Activated T-helper 1 cell treated with Interleukin-2 at 50 U/mL for 16 hours (primary cell): Measurements from ENCODE around the gene PRDM11.

Source experiments
- DNase-seq: peaks from one replicate; pipeline ENCODE4 v3.0.0-alpha.2; 2020; ENCODE audit warnings: low read depth

PRDM11 gene

DNA sequence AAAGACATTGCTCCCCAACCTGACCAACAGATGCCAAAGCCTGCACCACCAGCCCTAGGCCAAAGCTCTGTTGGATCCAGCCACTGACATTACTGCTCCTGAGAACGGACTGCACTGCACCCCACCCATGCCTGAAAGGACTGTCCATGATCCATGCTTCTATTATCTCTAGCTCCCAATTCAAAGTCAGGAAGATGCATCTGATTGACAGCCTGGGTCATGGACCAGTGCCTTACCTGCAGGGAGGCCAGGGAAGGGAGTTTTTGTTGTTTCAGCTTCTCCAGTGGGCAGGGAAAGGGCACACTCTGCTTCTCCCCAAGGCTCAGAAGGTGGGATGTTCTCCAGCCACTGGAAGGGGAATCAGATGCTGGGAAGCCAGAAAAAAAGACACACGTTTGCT is 4.8 kb upstream of the PRDM11 start:
- DNase-seq = no peak

DNA sequence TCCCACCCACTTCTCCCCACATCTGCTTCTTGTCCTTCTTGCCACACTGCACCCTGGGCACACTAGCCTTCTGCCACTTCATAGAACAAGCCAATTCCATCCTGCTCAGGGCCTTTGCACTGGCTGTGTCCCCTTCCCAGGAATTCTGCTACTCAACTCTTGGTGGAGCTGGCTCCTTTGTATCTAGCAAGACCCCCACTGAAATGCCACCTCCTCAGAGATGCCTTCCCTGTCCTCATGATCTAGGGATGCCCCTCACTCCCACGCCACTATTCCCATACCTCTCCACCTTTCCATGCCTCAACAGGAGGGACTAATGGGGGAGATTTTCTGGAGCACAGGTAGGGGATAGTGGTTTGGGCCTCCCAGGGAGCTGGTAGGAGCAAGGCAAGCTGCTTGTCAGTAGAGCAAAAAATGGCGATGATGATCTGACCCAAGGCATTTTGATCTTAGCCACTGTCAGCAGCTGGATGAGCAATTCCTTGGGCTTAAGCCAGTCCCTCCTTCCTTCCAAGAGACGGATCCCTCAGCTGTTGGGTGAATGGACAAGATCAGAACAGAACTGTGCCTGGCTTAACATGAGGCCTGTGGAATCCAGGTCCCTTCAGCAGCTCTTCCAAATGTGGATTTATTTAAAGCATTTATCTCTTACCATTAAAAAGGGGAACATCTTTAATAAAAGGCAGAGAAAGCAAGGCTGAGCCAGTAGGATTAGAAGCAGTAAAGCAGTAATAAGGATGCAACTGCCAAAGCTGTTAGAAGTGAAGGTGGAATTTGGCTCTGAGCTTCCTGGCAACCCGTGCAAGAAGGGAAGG is 4.0 kb upstream of the PRDM11 start:
- DNase-seq = no peak

DNA sequence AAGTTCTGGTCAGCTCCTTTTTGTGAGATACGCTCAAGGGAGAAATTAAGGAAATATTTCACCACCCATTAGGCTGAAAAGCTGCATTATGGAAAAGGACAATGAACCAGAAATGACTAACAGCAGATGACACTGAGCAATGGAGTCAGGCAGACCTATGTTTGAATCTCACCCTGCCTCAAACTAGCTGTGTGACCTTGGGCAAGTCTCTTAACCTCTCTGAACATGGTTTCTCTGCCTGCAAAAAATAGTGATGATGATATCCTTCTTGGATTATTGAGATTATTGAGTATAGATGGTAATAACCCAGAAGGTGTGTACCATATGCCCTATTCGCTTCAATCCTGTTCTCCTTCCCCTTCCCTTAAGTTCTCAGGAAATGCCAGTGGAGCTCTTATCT is 2.9 kb upstream of the PRDM11 start:
- DNase-seq = no peak

DNA sequence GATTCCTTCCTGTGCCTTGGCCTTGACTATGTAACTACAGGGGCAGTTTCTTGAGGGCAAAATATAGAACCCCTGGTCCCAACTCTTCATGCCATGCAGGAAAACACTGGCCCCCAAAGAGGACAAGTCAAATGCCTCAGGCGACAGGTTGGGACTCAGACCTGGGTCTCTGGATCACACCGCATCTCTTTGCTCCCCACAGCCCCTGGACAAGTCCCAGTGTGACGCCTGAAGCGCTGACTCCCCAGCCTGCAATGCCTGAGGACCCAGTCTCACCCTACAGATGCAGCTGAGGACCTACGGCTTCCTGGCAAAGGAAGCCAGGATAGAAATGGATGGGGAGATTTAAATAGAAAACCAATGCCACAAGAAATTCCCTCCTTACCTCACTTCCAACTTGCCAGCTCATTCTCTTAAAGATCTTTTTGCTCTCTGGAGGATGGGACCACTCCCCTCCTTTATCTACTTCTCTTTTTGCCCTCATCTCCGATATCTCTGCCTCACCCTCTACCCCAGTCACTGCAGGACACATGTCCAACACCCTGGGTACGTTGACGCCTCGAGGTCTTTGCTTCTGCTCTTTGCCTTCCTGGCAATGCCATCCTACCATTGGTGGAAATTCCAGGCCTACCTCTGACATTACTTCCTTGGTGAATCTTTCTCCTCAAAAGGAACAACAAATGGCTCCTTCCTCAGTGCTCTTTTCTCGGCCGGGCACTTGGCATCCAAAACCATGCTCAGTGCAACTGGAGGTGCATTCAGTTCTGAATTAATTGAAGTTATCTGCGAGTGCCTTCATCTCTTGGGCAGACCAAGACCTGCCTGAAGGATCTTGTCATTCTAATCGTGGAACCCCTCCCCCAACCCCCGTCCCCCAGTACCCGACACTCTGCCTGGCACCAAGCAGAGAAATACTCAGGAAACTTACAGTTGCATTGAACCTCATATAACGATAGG is 2.0 kb upstream of the PRDM11 start:
- DNase-seq = no peak

DNA sequence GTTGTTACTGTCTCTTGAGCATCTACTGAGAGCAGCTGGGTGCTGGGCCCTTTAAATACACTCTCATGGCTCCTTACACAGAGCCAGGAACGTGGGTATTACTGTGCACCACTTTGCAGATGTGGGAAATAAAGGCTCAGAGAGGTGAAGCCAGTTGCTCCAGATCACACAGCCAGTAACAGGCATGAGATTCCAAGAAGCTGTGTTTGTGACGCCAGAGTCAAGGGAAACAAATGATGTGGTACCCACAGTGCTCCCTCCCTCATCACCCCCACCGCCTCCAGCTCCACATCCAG is 1.4 kb upstream of the PRDM11 start:
- DNase-seq = no peak

DNA sequence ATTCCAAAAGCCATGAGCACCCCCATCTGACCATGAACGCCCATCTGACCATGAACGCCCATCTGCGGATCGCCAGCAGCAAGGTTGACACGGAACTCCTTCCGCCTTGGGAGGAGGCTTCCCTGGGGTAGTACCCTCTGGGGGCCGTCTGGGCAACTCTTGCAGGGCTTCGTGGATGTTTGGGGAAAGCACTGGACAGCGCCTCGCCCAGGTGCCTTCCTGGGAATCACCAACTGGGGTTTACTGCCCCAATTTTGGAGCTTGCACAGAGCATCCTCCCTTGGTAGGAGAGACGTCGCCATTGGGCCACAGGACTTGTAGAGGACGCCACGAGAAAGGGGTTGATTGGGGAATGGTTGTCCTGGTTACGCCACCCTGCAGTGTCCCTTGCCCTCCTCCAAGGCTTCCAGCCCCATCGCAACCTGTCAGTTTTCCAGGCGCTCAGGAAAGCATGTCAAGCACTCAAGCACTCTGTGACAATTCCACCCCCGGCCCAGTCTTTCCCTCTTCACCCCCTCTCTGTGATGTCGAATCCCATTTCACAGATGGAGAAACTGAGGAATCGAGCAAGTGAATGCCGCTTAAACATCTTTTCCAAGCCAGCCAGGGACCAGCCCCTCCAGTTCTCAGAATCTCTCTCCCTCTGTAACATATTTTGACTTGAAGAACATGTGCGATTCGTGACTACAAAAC is 914 bp upstream of the PRDM11 start:
- no peak for DNase-seq

DNA sequence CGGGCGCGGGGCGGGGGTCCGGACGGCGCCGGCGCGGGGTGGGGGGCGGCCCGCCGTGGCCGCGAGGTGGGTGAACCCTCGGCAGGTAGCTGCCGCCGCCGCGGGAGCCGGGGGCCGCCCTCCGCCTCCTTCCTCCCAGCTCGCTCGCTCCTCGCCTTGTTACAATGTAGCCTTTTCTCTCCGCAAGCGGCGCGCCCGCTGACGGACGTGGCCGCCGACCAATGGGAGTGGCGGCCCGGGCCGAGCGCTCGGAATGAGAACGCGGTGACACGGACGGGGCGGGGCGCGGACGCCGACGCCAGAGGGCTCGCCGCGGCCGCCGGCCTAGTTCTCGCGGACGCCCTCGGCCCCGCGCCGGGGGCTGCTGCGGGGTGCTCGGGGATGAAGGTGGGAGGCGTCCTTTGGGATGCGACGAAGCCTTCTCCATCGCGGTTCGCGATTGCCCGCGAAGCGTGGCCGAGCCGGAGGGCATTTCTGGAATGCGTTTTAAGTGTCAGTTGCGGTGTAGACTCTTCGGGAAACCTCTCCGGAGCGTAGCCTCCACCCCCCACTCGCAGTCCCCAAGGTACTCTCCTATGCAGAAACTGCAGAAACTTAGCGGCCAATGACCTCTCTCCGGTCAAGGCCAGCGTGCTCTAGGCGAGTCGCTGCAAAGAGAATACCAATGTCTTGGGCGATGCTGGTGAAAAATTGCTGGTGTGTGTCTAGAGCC is 734 bp downstream of the PRDM11 start:
- peak; percentile 89 for DNase-seq

DNA sequence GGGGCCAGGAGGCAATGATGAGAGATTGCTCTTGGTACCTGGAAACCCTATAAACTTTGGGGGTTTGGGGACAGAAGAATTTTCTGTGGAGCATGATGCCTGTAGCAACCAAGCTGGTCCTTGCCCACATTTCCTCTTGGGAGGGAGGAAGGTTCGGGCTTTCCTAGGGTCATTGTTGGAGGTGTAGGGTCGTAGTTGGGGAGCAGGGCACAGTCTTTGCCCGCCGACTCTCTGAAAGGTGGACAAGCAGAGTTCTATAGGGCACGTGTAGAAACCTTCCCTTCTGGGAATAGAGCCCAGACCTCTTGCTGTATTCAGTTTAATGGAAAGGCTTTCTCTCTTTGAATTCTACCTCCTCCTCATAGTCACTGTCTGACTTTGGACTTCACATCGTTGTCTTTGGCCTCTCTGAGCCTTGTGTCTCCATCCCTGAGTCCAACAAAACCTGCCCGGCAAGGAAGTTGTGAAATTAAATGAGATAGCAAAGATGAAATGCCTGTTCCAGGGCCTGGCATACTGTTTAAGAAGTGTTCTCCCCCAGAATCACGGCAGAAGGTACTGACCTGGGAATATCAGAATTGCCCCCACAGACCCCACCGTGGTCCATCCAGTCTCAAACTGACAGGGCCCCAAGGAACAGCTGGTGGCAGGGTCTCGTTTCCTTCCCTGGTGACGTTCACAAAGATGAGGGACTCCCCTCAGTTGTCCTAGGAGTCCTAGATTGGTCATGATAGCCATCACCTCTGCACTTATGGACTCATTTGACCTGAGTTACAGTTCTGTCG is 1.6 kb downstream of the PRDM11 start:
- no peak for DNase-seq

DNA sequence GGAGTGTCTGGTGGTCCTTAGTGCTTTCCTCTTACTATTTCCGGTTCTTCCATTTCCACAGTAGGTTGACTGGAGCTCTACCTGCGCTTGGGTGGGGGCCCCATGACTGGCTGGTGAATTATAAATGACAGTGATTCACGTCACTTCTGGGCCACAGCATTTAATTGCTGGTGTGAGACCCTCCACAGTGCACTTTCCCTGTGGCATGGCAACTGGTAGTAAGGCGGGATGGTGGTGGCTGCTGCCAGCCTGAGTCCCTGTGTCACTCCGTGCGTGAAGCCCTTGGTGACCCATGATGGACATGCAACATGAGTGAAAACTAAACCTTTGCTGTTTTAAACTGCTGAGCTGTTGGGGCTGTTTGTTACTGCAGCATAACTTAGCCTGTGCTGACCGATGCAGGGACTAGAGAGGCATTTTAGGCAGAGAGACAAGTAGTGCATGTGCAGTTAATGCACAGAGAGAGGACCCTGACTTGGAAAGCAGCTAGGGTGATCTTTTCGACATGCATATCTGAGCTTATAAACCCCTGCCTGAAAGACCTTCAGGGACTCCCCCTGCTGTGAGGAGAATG is 3.1 kb downstream of the PRDM11 start:
- no peak for DNase-seq

DNA sequence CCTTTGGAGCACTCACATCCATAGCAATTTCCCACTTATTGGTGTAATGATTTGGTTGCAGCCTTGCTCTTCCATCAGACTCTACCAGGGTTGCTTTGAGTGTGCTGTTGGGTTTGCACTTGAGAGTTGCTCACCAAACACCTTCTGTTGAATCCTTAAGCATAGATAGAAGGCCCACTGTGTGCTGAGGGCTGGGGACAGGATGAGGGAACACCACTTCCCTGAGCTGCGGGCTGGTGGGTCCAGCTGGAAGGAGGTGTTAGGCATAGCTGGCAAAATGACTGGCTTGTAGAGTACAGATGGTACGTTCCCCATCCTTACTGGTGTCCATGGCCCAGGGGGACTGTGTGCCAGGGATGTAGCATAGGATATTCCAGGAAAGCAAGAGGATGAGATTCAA is 3.9 kb downstream of the PRDM11 start:
- no peak for DNase-seq

DNA sequence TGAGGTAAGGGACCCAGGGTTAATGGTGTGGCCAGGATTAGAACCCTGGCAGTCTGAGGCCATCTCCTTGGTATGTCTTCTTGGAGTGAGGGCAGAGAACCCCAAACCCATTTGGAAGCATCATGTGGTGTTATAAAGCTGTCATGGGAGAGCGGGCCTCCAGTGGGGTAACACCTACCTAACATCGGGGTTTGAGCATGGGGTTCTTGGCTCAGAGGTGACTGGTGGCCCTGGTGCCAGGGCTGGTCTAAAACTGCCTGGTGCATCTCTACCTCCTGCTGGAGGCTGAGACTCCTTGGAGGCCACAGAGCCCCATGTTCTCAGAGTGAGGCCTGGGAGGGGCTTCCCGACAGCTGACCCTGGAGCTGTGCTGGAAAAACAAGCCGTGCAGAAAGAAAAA is 4.5 kb downstream of the PRDM11 start:
- DNase-seq = no peak

DNA sequence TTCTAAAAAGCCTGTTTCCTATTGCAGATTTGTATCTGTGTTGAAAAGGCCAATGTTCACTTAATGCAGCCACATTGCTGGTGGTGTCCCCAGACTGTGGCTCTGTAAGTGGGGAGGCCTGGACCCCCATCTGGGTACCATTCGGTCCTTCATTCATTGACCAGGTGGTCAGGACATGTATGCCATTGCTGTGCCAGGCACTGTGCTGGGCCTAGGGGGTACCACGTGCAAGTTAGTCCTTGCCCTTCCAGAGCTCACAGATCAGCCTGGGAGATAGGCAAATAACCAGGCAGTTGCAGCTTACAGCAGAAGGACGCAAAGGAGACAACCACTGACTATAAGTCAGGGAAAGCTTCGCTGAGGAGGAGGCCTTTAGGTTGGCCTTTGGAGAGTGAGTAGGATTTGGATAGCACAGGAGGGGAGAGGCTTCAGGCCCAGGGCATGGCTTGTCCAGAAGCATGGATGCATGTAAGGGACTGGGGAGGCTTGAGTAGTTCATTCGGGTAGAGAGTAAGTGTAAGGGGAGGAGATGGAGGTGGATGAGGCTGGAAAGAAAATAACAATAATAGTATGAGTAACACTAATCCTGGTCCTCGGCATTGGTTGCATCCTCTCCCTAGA is 5.0 kb downstream of the PRDM11 start:
- no peak for DNase-seq

DNA sequence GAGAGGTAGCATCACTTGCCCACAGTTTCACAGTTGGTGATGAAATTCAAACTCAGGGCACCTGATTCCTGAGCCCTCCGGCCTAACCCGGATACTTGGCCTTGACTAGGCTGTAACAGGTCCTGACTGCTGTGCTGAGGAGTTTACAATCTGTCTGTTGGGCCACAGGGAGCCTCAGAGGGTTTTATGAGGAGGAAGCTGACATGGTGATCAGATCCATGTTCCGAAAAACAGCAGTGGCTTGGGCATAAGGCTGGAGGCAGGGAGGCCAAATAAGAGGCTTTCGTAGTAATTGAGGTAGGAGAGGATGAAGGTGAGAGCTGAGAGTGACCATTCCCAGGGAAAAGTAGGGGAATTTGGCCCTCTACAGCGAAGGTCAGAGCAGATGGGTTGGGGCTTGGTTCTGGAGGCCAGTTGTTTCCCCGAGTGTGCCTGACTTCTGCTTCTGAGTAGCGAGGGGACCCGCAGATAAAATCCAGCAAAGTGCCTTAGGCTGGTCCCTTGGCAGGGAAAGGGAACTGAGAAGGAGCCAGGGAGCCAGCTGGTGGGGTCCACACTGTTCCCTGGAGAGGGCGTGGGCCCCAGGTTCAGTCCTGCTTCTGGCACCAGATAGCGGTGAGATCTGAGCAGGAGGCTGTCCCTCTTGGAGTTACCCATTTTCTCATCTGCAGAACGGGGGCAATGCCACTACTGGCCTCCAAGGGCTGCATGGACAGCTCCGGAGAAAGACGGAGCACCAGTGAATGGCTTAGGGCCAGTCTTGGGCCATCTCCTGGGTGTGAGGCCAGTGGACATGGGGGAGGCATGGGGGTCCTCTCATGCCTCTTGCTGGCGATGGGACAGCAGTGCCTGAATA is 6.5 kb downstream of the PRDM11 start:
- DNase-seq = no peak

DNA sequence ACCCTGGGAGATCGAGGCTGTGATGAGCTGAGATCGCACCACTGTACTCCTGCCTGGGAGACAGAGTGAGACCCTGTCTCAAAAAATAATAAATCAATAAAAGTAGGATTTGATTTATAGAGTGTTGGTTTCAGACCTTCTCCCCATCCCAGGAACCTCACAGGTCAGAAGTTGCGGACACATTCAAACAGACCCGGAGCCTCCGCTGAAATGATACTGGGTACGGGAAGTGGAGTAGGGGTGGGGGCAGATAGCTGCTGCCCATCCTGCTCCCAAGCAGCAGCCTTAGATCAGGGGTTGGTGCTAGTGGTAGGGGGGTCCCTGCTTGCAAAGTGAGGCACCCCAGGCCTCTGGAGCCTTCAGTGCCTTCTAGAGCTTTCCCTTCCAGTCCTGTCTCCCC is 7.8 kb downstream of the PRDM11 start:
- no peak for DNase-seq

DNA sequence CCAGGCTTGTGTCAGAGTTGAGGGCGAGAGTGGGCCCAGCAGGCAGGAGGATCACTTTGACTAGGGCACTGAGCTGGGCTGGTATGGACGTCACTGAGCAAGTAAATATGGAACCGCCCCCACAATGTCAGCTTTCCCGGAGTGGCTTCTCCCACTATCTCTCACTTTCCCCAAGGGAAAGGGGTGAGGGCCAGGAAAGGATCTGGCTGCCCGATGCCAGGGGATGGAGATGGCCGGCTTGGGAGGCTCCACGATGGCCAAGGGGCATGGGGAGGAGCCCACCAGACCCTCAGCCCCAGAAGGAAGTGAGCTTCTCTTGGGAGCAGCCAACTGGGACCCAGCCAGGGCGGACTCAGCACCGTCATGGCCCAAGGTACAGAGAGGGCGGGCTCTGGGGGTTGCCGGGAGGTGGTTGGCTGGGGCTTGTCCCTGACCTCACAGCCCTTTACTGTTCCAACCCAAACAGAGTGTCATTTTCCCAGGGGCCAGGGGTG is 8.7 kb downstream of the PRDM11 start:
- DNase-seq = no peak

DNA sequence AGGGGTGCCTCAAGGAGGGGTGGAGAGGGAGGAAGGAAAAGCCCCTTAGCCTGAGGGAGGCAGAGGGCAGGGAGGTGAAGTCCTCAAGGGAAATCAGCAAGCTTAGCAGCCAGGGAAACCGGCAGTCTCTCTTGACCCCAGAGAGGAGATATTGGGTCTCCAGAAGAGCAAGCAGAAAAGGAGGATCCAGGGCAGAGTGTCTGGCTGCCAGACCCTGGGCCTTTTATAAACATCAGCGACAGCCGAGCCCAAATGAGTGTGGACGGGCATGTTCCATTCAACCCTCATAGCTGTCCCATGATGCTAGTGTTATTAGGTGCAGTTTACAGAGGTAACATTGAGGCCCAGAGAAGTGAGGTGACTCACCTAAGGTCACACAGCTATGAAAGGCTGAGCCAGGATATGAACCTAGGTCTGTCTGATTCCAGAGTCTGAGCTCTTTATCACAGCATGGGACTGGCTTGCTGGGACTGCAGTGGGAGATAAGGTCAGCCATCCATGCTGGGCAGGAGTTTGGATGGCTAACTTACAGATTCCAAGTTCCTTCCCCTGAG is 9.3 kb downstream of the PRDM11 start:
- no peak for DNase-seq

DNA sequence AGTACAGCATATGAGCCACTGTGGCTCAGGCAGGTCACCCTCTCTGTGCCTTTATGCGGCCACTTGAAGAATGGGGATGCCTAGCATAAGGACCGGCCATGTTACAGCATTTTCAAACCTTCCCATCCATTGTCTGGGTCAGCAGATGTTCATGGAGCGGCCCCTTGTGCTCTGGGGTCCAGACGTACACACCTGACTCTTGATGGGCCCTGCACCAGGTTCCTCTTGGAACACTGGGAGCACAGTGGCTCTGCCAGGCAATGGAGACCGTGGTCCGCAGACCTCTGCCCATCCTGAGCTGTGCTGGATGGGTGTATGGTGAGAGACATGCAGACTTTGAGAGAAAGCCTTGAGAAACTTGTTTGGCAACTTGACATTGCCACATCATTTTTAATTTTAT is 9.8 kb downstream of the PRDM11 start:
- DNase-seq = no peak

DNA sequence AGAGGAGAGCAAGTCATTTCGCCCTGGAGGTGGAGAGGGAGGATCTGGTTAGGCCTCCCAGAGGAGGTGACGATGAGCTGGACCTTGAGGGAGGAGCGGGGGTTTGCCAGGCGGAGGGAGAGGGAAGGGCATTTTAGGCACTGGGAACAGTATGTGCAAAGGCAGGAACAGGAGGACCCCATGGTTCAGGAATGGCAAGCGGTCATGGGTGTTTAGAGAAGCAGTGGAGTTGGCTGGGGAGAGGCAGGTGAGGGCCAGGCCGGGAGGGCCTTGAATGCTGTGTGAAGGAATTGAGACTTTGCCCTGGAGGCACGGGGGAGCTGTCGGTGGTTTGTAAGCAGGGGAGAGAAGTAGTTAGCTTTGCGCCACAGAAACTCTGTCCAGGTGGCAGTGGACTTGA is 10.3 kb downstream of the PRDM11 start:
- DNase-seq = no peak
